Activated naive CD4-positive, alpha-beta T cell treated with anti-CD3 and anti-CD28 coated beads, Interleukin-2, amount 10 ng/mL, durations not matched to agents 7 days and 5 days (primary cell): Measurements from ENCODE around the gene TMPRSS11B.

ENCODE experiments used
- CTCF ChIA-PET: fragments of 350-600 bp; sonication (Branson Sonifier 250); formaldehyde crosslinking; loops from one replicate; lab custom pipeline; 2021; ENCODE audit warnings: antibody characterized with exemption; lab: Charles Lee
- DNase-seq: peaks from one replicate; pipeline ENCODE4 v3.0.0-alpha.2; 2020
- H3K27ac Mint-ChIP-seq: one replicate; pipeline ENCODE4 v1.8.0; 2021; ENCODE audit warnings: mild to moderate bottlenecking, moderate library complexity, mixed read lengths
- H3K27me3 Mint-ChIP-seq: one replicate; pipeline ENCODE4 v1.8.0; 2021; ENCODE audit warnings: mild to moderate bottlenecking, mixed read lengths
- H3K36me3 Mint-ChIP-seq: one replicate; pipeline ENCODE4 v1.8.0; 2021; ENCODE audit warnings: mixed read lengths
- H3K4me1 Mint-ChIP-seq: one replicate; pipeline ENCODE4 v1.8.0; 2021; ENCODE audit warnings: mixed read lengths
- H3K4me3 Mint-ChIP-seq: one replicate; pipeline ENCODE4 v1.8.0; 2021; ENCODE audit warnings: mild to moderate bottlenecking, moderate library complexity, mixed read lengths
- H3K9me3 Mint-ChIP-seq: one replicate; pipeline ENCODE4 v1.8.0; 2021; ENCODE audit warnings: mixed read lengths

TMPRSS11B gene

DNA sequence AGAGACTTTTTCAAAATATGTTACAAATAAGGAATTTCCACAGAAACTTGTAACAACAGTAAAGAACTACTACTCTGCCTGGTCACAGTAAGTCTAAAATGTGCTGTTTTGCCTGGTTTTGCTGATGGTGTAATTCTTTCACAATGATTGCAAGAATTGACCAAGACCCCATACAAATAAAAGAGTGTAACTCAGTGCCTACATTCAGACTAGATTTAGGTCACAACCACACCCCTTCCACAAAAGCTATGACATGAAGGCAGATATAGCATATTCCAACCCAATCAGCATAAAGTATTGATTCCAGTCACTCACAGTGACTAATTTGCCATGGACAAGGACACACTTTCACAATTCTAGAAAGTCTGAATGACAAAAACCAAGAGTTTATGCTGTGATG is 62.1 kb downstream of the TMPRSS11B start:
- no peak overlapping the region for H3K27ac Mint-ChIP-seq
- H3K4me1 Mint-ChIP-seq = no peaks in the 10 kb centered on the region
- CTCF ChIA-PET = no interaction called here
- H3K4me3 Mint-ChIP-seq = no peak overlapping the region
- no peaks in the 10 kb centered on the region for H3K27me3 Mint-ChIP-seq
- DNase-seq = no peak
- H3K9me3 Mint-ChIP-seq = no peaks in the 10 kb centered on the region
- no peaks in the 10 kb centered on the region for H3K36me3 Mint-ChIP-seq

DNA sequence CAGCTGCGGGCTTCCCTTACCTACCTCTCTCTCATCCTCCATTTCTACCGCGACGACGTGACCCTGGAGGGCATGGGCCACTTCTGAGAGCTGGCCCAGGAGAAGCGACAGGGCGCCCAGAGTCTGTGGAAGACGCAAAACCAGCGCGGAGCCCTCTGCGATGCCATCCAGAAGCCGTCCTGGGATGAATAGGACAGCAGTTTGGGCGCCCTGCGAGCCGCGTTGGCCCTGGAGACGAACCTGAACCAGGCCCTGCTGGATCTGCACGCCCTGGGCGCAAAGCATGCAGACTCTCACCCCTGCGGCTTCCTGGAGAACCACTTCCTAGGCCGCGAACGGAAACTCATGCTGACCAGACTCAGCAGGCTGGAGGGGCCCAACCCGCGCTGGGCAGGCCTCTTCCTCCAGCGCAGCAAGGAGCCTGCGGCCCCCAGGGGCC is 63.1 kb downstream of the TMPRSS11B start:
- Mint-ChIP-seq H3K27me3 (no peaks in the 10 kb centered on the region), H3K27ac (no peak overlapping the region), H3K9me3 (no peaks in the 10 kb centered on the region), H3K4me3 (no peak overlapping the region), H3K36me3 (no peaks in the 10 kb centered on the region), H3K4me1 (no peaks in the 10 kb centered on the region)
- CTCF ChIA-PET = no interaction called here
- no peak for DNase-seq

DNA sequence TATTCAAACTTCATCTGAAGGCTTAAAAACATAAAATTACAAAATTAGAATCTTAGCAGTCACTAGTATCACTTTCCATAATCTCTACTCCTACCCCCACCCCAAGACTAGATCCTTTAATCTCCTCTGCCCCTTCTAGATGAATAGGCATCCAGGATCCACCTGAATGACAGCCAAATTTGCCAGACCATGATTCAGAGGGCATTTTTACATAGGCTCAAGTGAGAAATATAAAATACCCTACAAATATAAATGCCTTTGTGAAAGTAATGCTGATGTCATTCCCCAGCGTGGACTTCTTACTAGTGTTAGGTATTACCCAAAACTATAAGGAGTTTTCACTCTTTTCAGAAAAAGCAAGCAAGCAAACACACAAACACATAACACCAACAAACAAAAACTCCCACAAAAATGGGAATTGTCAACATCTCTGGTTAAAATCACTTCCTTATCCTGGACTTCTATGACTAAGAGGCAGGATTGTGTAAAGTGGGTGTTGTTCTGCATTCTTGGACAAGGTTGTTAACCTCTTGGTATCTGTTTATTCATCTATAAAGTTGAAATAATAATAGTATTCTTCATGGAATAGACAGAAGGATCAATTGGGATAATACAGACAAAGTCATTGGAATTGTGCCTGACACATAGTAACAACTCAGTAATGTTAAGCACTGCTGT is 64.5 kb downstream of the TMPRSS11B start:
- H3K27me3 Mint-ChIP-seq = no peaks in the 10 kb centered on the region
- H3K4me3 Mint-ChIP-seq = no peak overlapping the region
- H3K27ac Mint-ChIP-seq = no peak overlapping the region
- H3K36me3 Mint-ChIP-seq = no peaks in the 10 kb centered on the region
- H3K4me1 Mint-ChIP-seq = no peaks in the 10 kb centered on the region
- DNase-seq = no peak
- CTCF ChIA-PET = interaction anchor here (0.6 kb wide), 1 partner anchor 676 kb away, joined by 7 read pairs; no protein-coding TSS in a partner anchor
- H3K9me3 Mint-ChIP-seq = no peaks in the 10 kb centered on the region

DNA sequence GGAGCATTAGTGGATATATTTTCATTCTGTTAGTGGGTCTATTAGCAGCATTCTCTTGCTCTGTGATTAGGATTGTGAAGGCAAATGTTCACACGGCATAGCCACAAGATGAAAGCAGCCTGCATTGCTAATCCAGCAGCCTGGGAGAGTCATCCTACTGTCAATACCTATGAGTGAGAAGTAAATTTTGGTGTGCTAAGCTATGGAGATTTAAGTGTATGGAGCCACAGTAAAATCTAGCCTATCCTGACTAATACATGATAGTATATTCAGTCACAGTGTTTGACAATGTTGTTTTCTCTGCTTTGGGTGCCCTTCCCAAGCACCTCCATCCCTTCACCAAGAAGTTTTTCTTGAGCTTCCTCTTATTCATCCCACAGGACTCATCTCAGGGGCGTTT is 68.6 kb downstream of the TMPRSS11B start:
- Mint-ChIP-seq H3K27ac (no peak overlapping the region), H3K4me3 (no peak overlapping the region), H3K4me1 (no peaks in the 10 kb centered on the region), H3K36me3 (no peaks in the 10 kb centered on the region), H3K27me3 (no peaks in the 10 kb centered on the region), H3K9me3 (no peaks in the 10 kb centered on the region)
- no peak for DNase-seq
- CTCF ChIA-PET = no interaction called here
